PC-3 (cell line): ENCODE measurements around the gene ZCWPW1. TPM values are rescaled to one million over a fixed set of nuclear protein-coding genes. Genes with fewer than 3 reads are reported as not detected.

Experiments
- ATAC-seq: fragments of 200-7000 bp; cut with Tn5 transposase; 2 replicates; pipeline ENCODE4 v1.9.1; 2020; ENCODE audit warnings: mild to moderate bottlenecking, moderate library complexity
- BruUV-seq: library from RNA; stranded (reverse); fragments of 400-500 nt; replicated peaks from 2 replicates; lab custom pipeline; 2021; lab: Mats Ljungman, UMichigan
- CTCF ChIA-PET: fragments of 300-600 bp; sonication (Branson Sonifier 250); formaldehyde crosslinking; loops from one replicate; lab custom pipeline; 2022; ENCODE audit warnings: antibody characterized with exemption; lab: Charles Lee
- POLR2A ChIA-PET: fragments of 300-600 bp; sonication (Branson Sonifier 250); formaldehyde crosslinking; loops from one replicate; lab custom pipeline; 2022; ENCODE audit warnings: antibody characterized with exemption; ENCODE audit not compliant: unreplicated experiment; lab: Charles Lee
- DNase-seq: peaks from one replicate; pipeline ENCODE4 v3.0.0-alpha.2; 2015
- H2AFZ ChIP-seq: fragments of 300-600 bp; sonication (generic); 2 replicates; pipeline ENCODE4 v1.6.0; 2016; ENCODE audit warnings: antibody characterized with exemption, low read length
- H3F3A ChIP-seq: fragments of 300-600 bp; sonication (generic); one replicate; pipeline ENCODE4 v1.6.0; 2017; ENCODE audit warnings: antibody characterized with exemption, low read length, control low read depth, mild to moderate bottlenecking; ENCODE audit not compliant: unreplicated experiment
- H3K27ac ChIP-seq: fragments of 300-600 bp; sonication (generic); 2 replicates; pipeline ENCODE4 v1.5.1; 2016; ENCODE audit warnings: mild to moderate bottlenecking, low read length
- H3K27me3 ChIP-seq: fragments of 300-600 bp; sonication (generic); 2 replicates; pipeline ENCODE4 v1.6.1; 2016; ENCODE audit warnings: low read length, mixed read lengths
- H3K36me3 ChIP-seq: fragments of 300-600 bp; sonication (generic); 2 replicates; pipeline ENCODE4 v1.6.1; 2016; ENCODE audit warnings: low read depth, mixed run types, low read length, mixed read lengths
- H3K4me1 ChIP-seq: fragments of 300-600 bp; sonication (generic); 2 replicates; pipeline ENCODE4 v1.5.1; 2016; ENCODE audit warnings: low read length; ENCODE audit not compliant: insufficient read depth
- H3K4me2 ChIP-seq: fragments of 300-600 bp; sonication (generic); 2 replicates; pipeline ENCODE4 v1.6.0; 2016; ENCODE audit warnings: low read length
- H3K4me3 ChIP-seq: fragments of 300-600 bp; sonication (generic); 2 replicates; pipeline ENCODE4 v1.5.1; 2016; ENCODE audit warnings: mild to moderate bottlenecking, low read length, mixed read lengths
- H3K79me2 ChIP-seq: fragments of 300-600 bp; sonication (generic); 2 replicates; pipeline ENCODE4 v1.6.1; 2017; ENCODE audit warnings: low read length, mixed read lengths
- H3K9ac ChIP-seq: fragments of 300-600 bp; sonication (generic); 2 replicates; pipeline ENCODE4 v1.6.0; 2016; ENCODE audit warnings: mild to moderate bottlenecking, low read length
- H3K9me2 ChIP-seq: fragments of 300-600 bp; sonication (generic); replicated peaks from 2 replicates; pipeline ENCODE4 v1.6.1; 2016; ENCODE audit warnings: mixed run types, low read length, mixed read lengths
- H3K9me3 ChIP-seq: fragments of 300-600 bp; sonication (generic); 2 replicates; pipeline ENCODE4 v1.6.1; 2016; ENCODE audit warnings: low read length, mixed read lengths
- H4K20me1 ChIP-seq: fragments of 300-600 bp; sonication (generic); 2 replicates; pipeline ENCODE4 v1.6.1; 2016; ENCODE audit warnings: low read length, mixed read lengths
- CTCF ChIP-seq: fragments of 300-600 bp; sonication (generic); conservative IDR thresholded peaks from 2 replicates; pipeline ENCODE4 v1.5.1; 2017; ENCODE audit warnings: antibody characterized with exemption, low read depth, mild to moderate bottlenecking, low read length
- EZH2 ChIP-seq: fragments of 300-600 bp; sonication (generic); IDR thresholded peaks from one replicate; pipeline ENCODE4 v1.6.1; 2017; ENCODE audit warnings: antibody characterized with exemption, mild to moderate bottlenecking, low read length; ENCODE audit not compliant: unreplicated experiment
- EZH2phosphoT487 ChIP-seq: fragments of 300-600 bp; sonication (generic); IDR thresholded peaks from 2 replicates; pipeline ENCODE4 v1.6.1; 2018; ENCODE audit warnings: mild to moderate bottlenecking, antibody characterized with exemption, low read length, borderline replicate concordance
- intact Hi-C: fragments of 100-400 bp; cut with micrococcal nuclease; formaldehyde crosslinking; loops from 2 replicates; pipeline ENCODE4 v1.9.0; 2023
- total RNA-seq: library from RNA; depleted of rRNA; stranded (reverse); fragments of >200 nt; gene quantifications from 2 replicates; pipeline ENCODE4 v1.2.3, GENCODE V29; 2014

ZCWPW1 gene
- total RNA-seq, 1 experiment from 2014 or later, result 2.2 TPM

- TF ChIP-seq EZH2, result no peak
- no peak for TF ChIP-seq CTCF
- TF ChIP-seq EZH2phosphoT487, result no peak
- DNase-seq (no peak), ATAC-seq (no peak)
- Histone ChIP-seq H3K9me2 (no peaks in the 10 kb centered on the region), H3K27me3 (no peaks in the 10 kb centered on the region), H3K27ac (no peak overlapping the region), H3K79me2 (peaks cover 67% of the 10 kb centered on the region), H2AFZ (no peak overlapping the region), H3K4me1 (peaks cover 34% of the 10 kb centered on the region), H3K36me3 (peaks cover 22% of the 10 kb centered on the region), H3K9me3 (no peaks in the 10 kb centered on the region), H3K9ac (no peak overlapping the region), H3K4me3 (no peak overlapping the region), H3K4me2 (peak overlapping the region; percentile 97; the same call in 1 of the 2 replicates), H3F3A (peaks cover 9% of the 10 kb centered on the region), H4K20me1 (no peaks in the 10 kb centered on the region)
- no TSS peak for BruUV-seq
- ChIA-PET POLR2A (interaction anchor here (0.6 kb wide), 1 partner anchor 151 kb away, joined by 3 read pairs; no protein-coding TSS in a partner anchor), CTCF (no interaction called here)
- intact Hi-C loops, result no loop called here
These were observed 5.2 kb upstream of the ZCWPW1 start for GRCh38 chr7:100433592-100434296.

GRCh38 chr7:100433276-100433591, 4.7 kb upstream of the ZCWPW1 start:
- Histone ChIP-seq H3K27ac (no peak overlapping the region), H2AFZ (no peak overlapping the region), H3K4me1 (peaks cover 34% of the 10 kb centered on the region), H3K9me2 (no peaks in the 10 kb centered on the region), H3K9me3 (no peaks in the 10 kb centered on the region), H3F3A (peaks cover 9% of the 10 kb centered on the region), H3K36me3 (peaks cover 22% of the 10 kb centered on the region), H3K9ac (no peak overlapping the region), H3K79me2 (peaks cover 67% of the 10 kb centered on the region), H3K27me3 (no peaks in the 10 kb centered on the region), H3K4me3 (no peak overlapping the region), H3K4me2 (no peak overlapping the region), H4K20me1 (no peaks in the 10 kb centered on the region)
- intact Hi-C loops, result no loop called here
- CTCF ChIA-PET, result no interaction called here
- ATAC-seq, result no peak
- no peak for DNase-seq
- no TSS peak for BruUV-seq
- POLR2A ChIA-PET, result no interaction called here
- TF ChIP-seq EZH2 (no peak), EZH2phosphoT487 (no peak), CTCF (no peak)

GRCh38 chr7:100432621-100433275, 4.2 kb upstream of the ZCWPW1 start:
- POLR2A ChIA-PET, result no interaction called here
- Histone ChIP-seq H3K79me2 (peaks cover 67% of the 10 kb centered on the region), H3K9ac (no peak overlapping the region), H3K36me3 (peaks cover 22% of the 10 kb centered on the region), H3K27ac (no peak overlapping the region), H3K27me3 (no peaks in the 10 kb centered on the region), H3K9me2 (no peaks in the 10 kb centered on the region), H3K4me2 (peak overlapping the region; percentile 95; the same call in 1 of the 2 replicates), H3K4me1 (peaks cover 34% of the 10 kb centered on the region), H4K20me1 (no peaks in the 10 kb centered on the region), H2AFZ (no peak overlapping the region), H3F3A (peaks cover 9% of the 10 kb centered on the region), H3K4me3 (peak overlapping the region; percentile 80; the same call in 1 of the 2 replicates), H3K9me3 (no peaks in the 10 kb centered on the region)
- CTCF ChIA-PET, result no interaction called here
- no peak for TF ChIP-seq EZH2phosphoT487
- no peak for TF ChIP-seq EZH2
- TF ChIP-seq CTCF, result no peak
- ATAC-seq (no peak), DNase-seq (no peak)
- no TSS peak for BruUV-seq
- intact Hi-C loops, result no loop called here
